B cell (primary cell): Measurements from ENCODE around the gene CYP27A1. TPM values are rescaled to one million over a fixed set of nuclear protein-coding genes. Genes with fewer than 3 reads are reported as not detected.
A peak's percentile ranks its signal among the peaks of the same experiment; 100 is the strongest.

Source experiments
- ATAC-seq: fragments of 200-7000 bp; cut with Tn5 transposase; one replicate; pipeline ENCODE4 v1.10.0; 2021; ENCODE audit warnings: low read depth, mild to moderate bottlenecking, moderate number of reproducible peaks, moderate library complexity
- CTCF ChIA-PET: fragments of 350-600 bp; sonication (Branson Sonifier 250); formaldehyde crosslinking; loops from one replicate; lab custom pipeline; 2021; ENCODE audit warnings: antibody characterized with exemption, inconsistent platforms; lab: Charles Lee
- POLR2A ChIA-PET: fragments of 350-600 bp; sonication (Branson Sonifier 250); formaldehyde crosslinking; loops from one replicate; lab custom pipeline; 2021; ENCODE audit warnings: antibody characterized with exemption; lab: Charles Lee
- DNase-seq: peaks from one replicate; pipeline ENCODE4 v3.0.0; 2013
- H2AFZ ChIP-seq: 2 replicates; pipeline ENCODE4 v1.6.1; 2012; ENCODE audit warnings: mild to moderate bottlenecking, low read depth, low read length; ENCODE audit not compliant: insufficient read depth, poor library complexity, severe bottlenecking
- H3K27ac ChIP-seq, 2 donors: 1 replicate in 1 of 2; 2 replicates in 1 of 2; pipeline ENCODE4 v1.5.1; 2012 to 2013; ENCODE audit warnings: low read length in 2 of 2, mild to moderate bottlenecking in 2 of 2, moderate library complexity in 1 of 2
- H3K27me3 ChIP-seq, 4 experiments: fragments of 200-600 bp in 1 of 4; sonication (generic) in 1 of 4; replicated peaks in 1 of 4; 1 replicate in 2 of 4; 2 replicates in 2 of 4; pipeline versions ENCODE4 v1.6.1 to v1.7.0; 2013 to 2016; ENCODE audit warnings: low read length in 3 of 4, mild to moderate bottlenecking in 2 of 4, mixed read lengths in 1 of 4, moderate library complexity in 1 of 4; ENCODE audit not compliant: insufficient read depth in 4 of 4, control insufficient read depth in 3 of 4; ENCODE audit errors: control extremely low read depth in 1 of 4
- H3K36me3 ChIP-seq, 2 experiments: replicated peaks in 1 of 2; 1 replicate in 1 of 2; 2 replicates in 1 of 2; pipeline versions ENCODE4 v1.6.1 to v1.7.1; 2013; ENCODE audit warnings: low read length in 1 of 2; ENCODE audit not compliant: insufficient read depth in 2 of 2, control insufficient read depth in 1 of 2; ENCODE audit errors: control extremely low read depth in 1 of 2, extremely low read depth in 1 of 2
- H3K4me1 ChIP-seq, 2 donors: fragments of 200-600 bp in 1 of 2; sonication (generic) in 1 of 2; 1 replicate in 1 of 2; 2 replicates in 1 of 2; pipeline versions ENCODE4 v1.5.1 to v1.6.1; 2013 to 2017; ENCODE audit warnings: low read length in 2 of 2; ENCODE audit not compliant: control insufficient read depth in 2 of 2, insufficient read depth in 2 of 2
- H3K4me2 ChIP-seq: replicated peaks from 2 replicates; pipeline ENCODE3; 2012; ENCODE audit warnings: mild to moderate bottlenecking, low read depth, low read length; ENCODE audit not compliant: poor library complexity, severe bottlenecking
- H3K4me3 ChIP-seq, 5 experiments: fragments of 200-600 bp in 1 of 5; sonication (generic) in 1 of 5; 1 replicate in 3 of 5; 2 replicates in 2 of 5; pipeline versions ENCODE4 v1.5.1 to v1.7.0; 2011 to 2016; ENCODE audit warnings: low read length in 4 of 5, mild to moderate bottlenecking in 4 of 5, low read depth in 2 of 5, control low read depth in 1 of 5, moderate library complexity in 1 of 5; ENCODE audit not compliant: insufficient read depth in 1 of 5; ENCODE audit errors: control extremely low read depth in 1 of 5, extremely low read depth in 1 of 5
- H3K79me2 ChIP-seq: fragments of 200-600 bp; sonication (generic); one replicate; pipeline ENCODE4 v1.6.0; 2016; ENCODE audit warnings: low read length; ENCODE audit not compliant: control insufficient read depth, insufficient read depth
- H3K9ac ChIP-seq: fragments of 200-600 bp; sonication (generic); 2 replicates; pipeline ENCODE4 v1.6.1; 2017; ENCODE audit warnings: mild to moderate bottlenecking, low read length, moderate library complexity
- H3K9me3 ChIP-seq, 3 donors: one replicate each; pipeline versions ENCODE4 v1.6.1 to v1.7.1; 2013; ENCODE audit warnings: low read length in 2 of 3; ENCODE audit not compliant: control insufficient read depth in 2 of 3, insufficient read depth in 1 of 3; ENCODE audit errors: control extremely low read depth in 1 of 3
- H4K20me1 ChIP-seq: 2 replicates; pipeline ENCODE4 v1.6.0; 2012; ENCODE audit warnings: mild to moderate bottlenecking, low read length; ENCODE audit not compliant: insufficient read depth, control insufficient read depth, poor library complexity, severe bottlenecking
- H3K27ac Mint-ChIP-seq: one replicate; pipeline ENCODE4 v1.8.0; 2021; ENCODE audit warnings: mixed read lengths
- H3K27me3 Mint-ChIP-seq: one replicate; pipeline ENCODE4 v1.8.0; 2021; ENCODE audit warnings: mixed read lengths
- H3K4me1 Mint-ChIP-seq: one replicate; pipeline ENCODE4 v1.8.0; 2021; ENCODE audit warnings: mixed read lengths
- H3K4me3 Mint-ChIP-seq: one replicate; pipeline ENCODE4 v1.8.0; 2021; ENCODE audit warnings: mixed read lengths
- H3K9me3 Mint-ChIP-seq: one replicate; pipeline ENCODE4 v1.8.0; 2022; ENCODE audit warnings: mixed read lengths; ENCODE audit not compliant: insufficient read depth
- CTCF ChIP-seq: fragments of 200-600 bp; IDR thresholded peaks from one replicate; pipeline ENCODE4 v1.8.0; 2022; ENCODE audit warnings: antibody characterized with exemption, mild to moderate bottlenecking
- EZH2 ChIP-seq: IDR thresholded peaks from 2 replicates; pipeline ENCODE4 v1.6.1; 2012; ENCODE audit warnings: borderline replicate concordance, low read depth, mild to moderate bottlenecking, moderate library complexity, low read length; ENCODE audit not compliant: insufficient read depth, poor library complexity, severe bottlenecking
- WGBS: methylation state at CpG from one replicate; pipeline ENCODE4 v1.1.5; 2013; ENCODE audit warnings: missing lambda C conversion rate; ENCODE audit not compliant: insufficient coverage; 5-methylcytosine and 5-hydroxymethylcytosine counted together
- intact Hi-C: fragments of 100-400 bp; cut with micrococcal nuclease; formaldehyde crosslinking; loops from one replicate; pipeline ENCODE4 v1.10.0; 2022
- polyA plus RNA-seq: library from polyadenylated mRNA; depleted of rRNA; stranded (reverse); fragments of >200 nt; gene quantifications from 2 replicates; pipeline ENCODE4 v1.2.3, GENCODE V29; 2012
- total RNA-seq, 2 donors: library from RNA; stranded (reverse); fragments of 120-200 nt in 1 of 2; gene quantifications; 1 replicate in 1 of 2; 2 replicates in 1 of 2; pipeline versions ENCODE4 v1.2.3 to v1.2.4, GENCODE V29; 2013 to 2022

Gene CYP27A1
- total and polyA plus RNA-seq, 2 donors (not counting 1 experiment from before 2014, with no cell fraction given): 0.39 to 1.1 TPM

GRCh38 chr2:218780046-218780445 is 1.9 kb upstream of the CYP27A1 start:
- WGBS: no CpG with 5 or more reads among the region's 2 CpGs
- H3K4me3 Mint-ChIP-seq: no peak overlapping the region
- H3K9me3 Mint-ChIP-seq: peaks cover 14% of the 10 kb centered on the region
- no peak for DNase-seq
- Histone ChIP-seq H4K20me1 (no peaks in the 10 kb centered on the region), H3K9ac (no peak overlapping the region), H3K9me3 (peaks cover 0 to 24% (median 9%) of the 10 kb centered on the region in 3 donors), H3K4me3 (no peak overlapping the region), H3K4me2 (no peak overlapping the region), H3K36me3 (no peaks in the 10 kb centered on the region), H3K27me3 (peaks cover 0 to 37% (median 16%) of the 10 kb centered on the region in 4 experiments), H3K27ac (no peak overlapping the region), H2AFZ (no peak overlapping the region), H3K79me2 (no peaks in the 10 kb centered on the region), H3K4me1 (peaks cover 6 to 11% of the 10 kb centered on the region in 2 donors)
- intact Hi-C loops: no loop called here
- H3K27ac Mint-ChIP-seq: no peak overlapping the region
- POLR2A ChIA-PET: no interaction called here
- H3K4me1 Mint-ChIP-seq: peaks cover 6% of the 10 kb centered on the region
- no peak for ATAC-seq
- CTCF ChIA-PET: no interaction called here
- no peak for TF ChIP-seq EZH2
- no peak for TF ChIP-seq CTCF
- H3K27me3 Mint-ChIP-seq: peaks cover 55% of the 10 kb centered on the region

GRCh38 chr2:218780851-218781690 is 876 bp upstream of the CYP27A1 start:
- ChIA-PET POLR2A (no interaction called here), CTCF (no interaction called here)
- peaks cover 0 to 21% (median 9%) of the 10 kb centered on the region in 3 donors for H3K9me3 ChIP-seq
- H3K9ac ChIP-seq: no peak overlapping the region
- peak overlapping the region; percentile 51 for H3K4me2 ChIP-seq
- DNase-seq (no peak), ATAC-seq (no peak)
- H3K27ac ChIP-seq: no peak overlapping the region
- H3K27me3 ChIP-seq: peaks cover 0 to 39% (median 16%) of the 10 kb centered on the region in 4 experiments
- H3K36me3 ChIP-seq: no peaks in the 10 kb centered on the region
- H3K4me1 ChIP-seq: peaks cover 6 to 11% of the 10 kb centered on the region in 2 donors
- Mint-ChIP-seq H3K4me3 (no peak overlapping the region), H3K4me1 (peaks cover 6% of the 10 kb centered on the region), H3K27me3 (peaks cover 54% of the 10 kb centered on the region), H3K27ac (no peak overlapping the region), H3K9me3 (peaks cover 9% of the 10 kb centered on the region)
- no peaks in the 10 kb centered on the region for H4K20me1 ChIP-seq
- H3K79me2 ChIP-seq: no peaks in the 10 kb centered on the region
- WGBS: 60% methylated on average over 4 of the region's 15 CpGs
- no peak overlapping the region for H2AFZ ChIP-seq
- no peak for TF ChIP-seq EZH2
- no peak for TF ChIP-seq CTCF
- intact Hi-C loops: no loop called here
- H3K4me3 ChIP-seq: no peak overlapping the region
